GM10266 (cell line): ENCODE data around the gene MED1.

Experiments
- DNase-seq: peaks from one replicate; pipeline ENCODE4 v3.0.0; 2012; ENCODE audit errors: extremely low spot score
- CTCF ChIP-seq: IDR thresholded peaks from 2 replicates; pipeline ENCODE4 v1.5.1; 2012; ENCODE audit warnings: mild to moderate bottlenecking, low read depth; ENCODE audit not compliant: control insufficient read depth, insufficient read depth; ENCODE audit errors: missing control alignments

Gene MED1

GRCh38 chr17:39408360-39408759 is 42.7 kb downstream of the MED1 start:
- TF ChIP-seq CTCF = no peak

GRCh38 chr17:39406951-39407350 is 44.1 kb downstream of the MED1 start:
- no peak for TF ChIP-seq CTCF
- no peak for DNase-seq

More at GRCh38 chr17:39408360-39408759, 42.7 kb downstream of the MED1 start:
- DNase-seq = no peak

- DNase-seq = no peak
- TF ChIP-seq CTCF = no peak
These were observed 45.6 kb downstream of the MED1 start for GRCh38 chr17:39405436-39405835.

GRCh38 chr17:39404542-39405378 is 46.3 kb downstream of the MED1 start:
- TF ChIP-seq CTCF = no peak
- DNase-seq = no peak

GRCh38 chr17:39402890-39403605 is 48.0 kb downstream of the MED1 start:
- no peak for TF ChIP-seq CTCF
- DNase-seq = no peak

- TF ChIP-seq CTCF = no peak
- peak; percentile 95 for DNase-seq
These were observed 48.7 kb downstream of the MED1 start for GRCh38 chr17:39402244-39402889.
